Neural cell (in vitro differentiated cells): ENCODE measurements around the gene NAPG. TPM values are rescaled to one million over a fixed set of nuclear protein-coding genes. Genes with fewer than 3 reads are reported as not detected.

Experiments used
- H2AFZ ChIP-seq: fragments of 200-600, 300-800 bp; sonication (generic), shearing (Covaris generic); 2 replicates; pipeline ENCODE4 v1.6.0; 2014; ENCODE audit warnings: low read depth, mild to moderate bottlenecking, antibody characterized with exemption, low read length, moderate library complexity
- H3F3A ChIP-seq: fragments of 200-600 bp; shearing (Covaris generic); 2 replicates; pipeline ENCODE4 v1.6.1; 2016; ENCODE audit warnings: mild to moderate bottlenecking, moderate library complexity, mixed read lengths, antibody characterized with exemption, low read length; ENCODE audit not compliant: insufficient read depth, poor library complexity, severe bottlenecking
- H3K27ac ChIP-seq: fragments of 200-600, 300-800 bp; sonication (generic), shearing (Covaris generic); 2 replicates; pipeline ENCODE4 v1.5.1; 2014; ENCODE audit warnings: mild to moderate bottlenecking, low read length, moderate library complexity
- H3K27me3 ChIP-seq: fragments of 300-800, 200-600 bp; sonication (generic), shearing (Covaris generic); 2 replicates; pipeline ENCODE4 v1.6.0; 2014; ENCODE audit warnings: mild to moderate bottlenecking, low read depth, low read length, moderate library complexity; ENCODE audit not compliant: insufficient read depth
- H3K36me3 ChIP-seq: fragments of 300-800, 200-600 bp; sonication (generic), shearing (Covaris generic); 2 replicates; pipeline ENCODE4 v1.5.1; 2014; ENCODE audit warnings: mild to moderate bottlenecking, antibody characterized with exemption, low read length, moderate library complexity; ENCODE audit not compliant: insufficient read depth
- H3K4me2 ChIP-seq: fragments of 300-800, 200-600 bp; sonication (generic), shearing (Covaris generic); 2 replicates; pipeline ENCODE4 v1.6.0; 2014; ENCODE audit warnings: mild to moderate bottlenecking, low read length
- H3K4me3 ChIP-seq: fragments of 300-800, 200-600 bp; sonication (generic), shearing (Covaris generic); 2 replicates; pipeline ENCODE4 v1.5.1; 2014; ENCODE audit warnings: mild to moderate bottlenecking, low read length, moderate library complexity
- H3K79me2 ChIP-seq: fragments of 200-600 bp; shearing (Covaris generic); replicated peaks from 2 replicates; pipeline ENCODE4 v1.6.0; 2014; ENCODE audit warnings: mild to moderate bottlenecking, low read length, moderate library complexity; ENCODE audit not compliant: insufficient read depth
- H3K9ac ChIP-seq: fragments of 300-800, 200-600 bp; sonication (generic), shearing (Covaris generic); 2 replicates; pipeline ENCODE4 v1.6.1; 2016; ENCODE audit warnings: mild to moderate bottlenecking, low read length, mixed read lengths
- H3K9me2 ChIP-seq: fragments of 200-600 bp; shearing (Covaris generic); 2 replicates; pipeline ENCODE4 v1.6.1; 2016; ENCODE audit warnings: mild to moderate bottlenecking, low read length, mixed read lengths; ENCODE audit not compliant: insufficient read depth
- H3K9me3 ChIP-seq: fragments of 200-600, 300-800 bp; sonication (generic), shearing (Covaris generic); 2 replicates; pipeline ENCODE4 v1.6.1; 2016; ENCODE audit warnings: mild to moderate bottlenecking, mixed run types, low read length, moderate library complexity, mixed read lengths
- H4K20me1 ChIP-seq: fragments of 200-600 bp; shearing (Covaris generic); 2 replicates; pipeline ENCODE4 v1.6.1; 2016; ENCODE audit warnings: mild to moderate bottlenecking, mixed run types; ENCODE audit not compliant: insufficient read depth
- CTCF ChIP-seq: fragments of 450-650 bp; IDR thresholded peaks from 2 replicates; pipeline ENCODE4 v1.5.1; 2014; ENCODE audit warnings: antibody characterized with exemption, mild to moderate bottlenecking, moderate library complexity; ENCODE audit not compliant: poor library complexity, severe bottlenecking
- EP300 ChIP-seq: fragments of 450-650 bp; conservative IDR thresholded peaks from 2 replicates; pipeline ENCODE4 v1.6.1; 2014; ENCODE audit warnings: antibody characterized with exemption, mild to moderate bottlenecking, moderate library complexity; ENCODE audit not compliant: poor library complexity, severe bottlenecking
- EZH2 ChIP-seq: fragments of 200-600, 300-800 bp; shearing (Covaris generic), sonication (generic); IDR thresholded peaks from 2 replicates; pipeline ENCODE4 v1.6.1; 2014; ENCODE audit warnings: antibody characterized with exemption, low read length, borderline replicate concordance, mild to moderate bottlenecking; ENCODE audit not compliant: insufficient read depth, poor library complexity, severe bottlenecking
- MXI1 ChIP-seq: fragments of 450-650 bp; conservative IDR thresholded peaks from 2 replicates; pipeline ENCODE4 v1.6.1; 2014; ENCODE audit warnings: antibody characterized with exemption, mild to moderate bottlenecking; ENCODE audit not compliant: poor library complexity, severe bottlenecking
- POLR2AphosphoS5 ChIP-seq: IDR thresholded peaks from 2 replicates; pipeline ENCODE4 v1.6.1; 2012
- RAD21 ChIP-seq: fragments of 450-650 bp; conservative IDR thresholded peaks from 2 replicates; pipeline ENCODE4 v1.6.1; 2014; ENCODE audit warnings: antibody characterized with exemption, mild to moderate bottlenecking, moderate library complexity
- REST ChIP-seq: IDR thresholded peaks from 2 replicates; pipeline ENCODE4 v1.6.1; 2012; ENCODE audit warnings: borderline replicate concordance
- SMC3 ChIP-seq: fragments of 450-650 bp; conservative IDR thresholded peaks from 2 replicates; pipeline ENCODE4 v1.6.1; 2014; ENCODE audit warnings: antibody characterized with exemption, mild to moderate bottlenecking, moderate library complexity; ENCODE audit not compliant: poor library complexity
- TAF1 ChIP-seq: IDR thresholded peaks from 2 replicates; pipeline ENCODE4 v1.6.1; 2012; ENCODE audit warnings: low read depth
- polyA plus RNA-seq: library from polyadenylated mRNA; depleted of rRNA; stranded (reverse); fragments of >200 nt; gene quantifications from 2 replicates; pipeline ENCODE4 v1.2.3, GENCODE V29; 2014

NAPG gene
- polyA plus RNA-seq, 1 donor from 2014 or later, result 93.9 TPM

- Histone ChIP-seq H3K9me3 (no peaks in the 10 kb centered on the region), H3F3A (no peaks in the 10 kb centered on the region), H3K36me3 (no peaks in the 10 kb centered on the region), H3K27ac (no peak overlapping the region), H3K4me3 (no peak overlapping the region), H2AFZ (no peak overlapping the region), H3K9me2 (no peaks in the 10 kb centered on the region), H3K27me3 (no peaks in the 10 kb centered on the region), H4K20me1 (no peaks in the 10 kb centered on the region), H3K9ac (no peak overlapping the region), H3K79me2 (no peaks in the 10 kb centered on the region), H3K4me2 (no peak overlapping the region)
- no peak for TF ChIP-seq TAF1
- no peak for TF ChIP-seq EP300
- TF ChIP-seq MXI1, result no peak
- no peak for TF ChIP-seq POLR2AphosphoS5
- TF ChIP-seq RAD21, result peak; percentile 72
- TF ChIP-seq SMC3, result peak; percentile 90
- TF ChIP-seq CTCF, result peak; percentile 84
- TF ChIP-seq EZH2, result no peak
- no peak for TF ChIP-seq REST
These were observed 34.7 kb downstream of the NAPG start for GRCh38 chr18:10560452-10561045.

GRCh38 chr18:10562773-10563160 is 36.9 kb downstream of the NAPG start:
- no peak for TF ChIP-seq TAF1
- TF ChIP-seq MXI1, result no peak

More at GRCh38 chr18:10562773-10563160, 36.9 kb downstream of the NAPG start:
- no peak overlapping the region for H2AFZ ChIP-seq
- H3K27ac ChIP-seq, result no peak overlapping the region
- no peak overlapping the region for H3K4me2 ChIP-seq
- no peaks in the 10 kb centered on the region for H3K9me3 ChIP-seq
- no peaks in the 10 kb centered on the region for H3K9me2 ChIP-seq
- no peaks in the 10 kb centered on the region for H3K27me3 ChIP-seq
- H4K20me1 ChIP-seq, result no peaks in the 10 kb centered on the region
- H3K36me3 ChIP-seq, result no peaks in the 10 kb centered on the region
- H3F3A ChIP-seq, result no peaks in the 10 kb centered on the region
- H3K79me2 ChIP-seq, result no peaks in the 10 kb centered on the region
- H3K4me3 ChIP-seq, result no peak overlapping the region
- H3K9ac ChIP-seq, result no peak overlapping the region
